Measurements from ENCODE around the gene UGT1A7.

UGT1A7 gene

DNA sequence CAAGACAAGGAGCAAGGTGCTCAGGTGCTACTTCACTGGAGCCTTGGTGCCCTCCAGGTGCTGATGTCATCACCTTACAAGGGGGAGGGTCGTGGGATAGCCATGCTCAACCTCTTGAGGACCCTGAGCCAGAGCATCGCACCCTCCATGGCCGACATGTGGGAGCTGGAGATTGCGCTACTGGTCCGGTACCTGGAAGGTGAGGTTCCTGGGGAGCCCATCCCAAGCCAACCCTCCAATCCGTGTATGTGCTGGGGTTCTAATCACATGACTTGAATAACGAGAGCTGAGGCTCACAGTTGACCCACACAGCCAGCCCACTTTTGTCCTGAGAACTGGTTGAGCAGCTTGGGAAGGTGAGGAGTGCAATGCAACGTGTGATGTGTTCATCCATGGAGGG lies 122.3 kb downstream of the UGT1A7 start:
- Histone ChIP-seq H3K4me3 (ENCODE audit: low read depth, low read length) (no peak overlapping the region), H3K27ac (no peak overlapping the region), H3K36me3 (replicated peaks) (no peaks in the 10 kb centered on the region), H3K27me3 (replicated peaks) (no peaks in the 10 kb centered on the region)
- TF ChIP-seq, protein P1, sequence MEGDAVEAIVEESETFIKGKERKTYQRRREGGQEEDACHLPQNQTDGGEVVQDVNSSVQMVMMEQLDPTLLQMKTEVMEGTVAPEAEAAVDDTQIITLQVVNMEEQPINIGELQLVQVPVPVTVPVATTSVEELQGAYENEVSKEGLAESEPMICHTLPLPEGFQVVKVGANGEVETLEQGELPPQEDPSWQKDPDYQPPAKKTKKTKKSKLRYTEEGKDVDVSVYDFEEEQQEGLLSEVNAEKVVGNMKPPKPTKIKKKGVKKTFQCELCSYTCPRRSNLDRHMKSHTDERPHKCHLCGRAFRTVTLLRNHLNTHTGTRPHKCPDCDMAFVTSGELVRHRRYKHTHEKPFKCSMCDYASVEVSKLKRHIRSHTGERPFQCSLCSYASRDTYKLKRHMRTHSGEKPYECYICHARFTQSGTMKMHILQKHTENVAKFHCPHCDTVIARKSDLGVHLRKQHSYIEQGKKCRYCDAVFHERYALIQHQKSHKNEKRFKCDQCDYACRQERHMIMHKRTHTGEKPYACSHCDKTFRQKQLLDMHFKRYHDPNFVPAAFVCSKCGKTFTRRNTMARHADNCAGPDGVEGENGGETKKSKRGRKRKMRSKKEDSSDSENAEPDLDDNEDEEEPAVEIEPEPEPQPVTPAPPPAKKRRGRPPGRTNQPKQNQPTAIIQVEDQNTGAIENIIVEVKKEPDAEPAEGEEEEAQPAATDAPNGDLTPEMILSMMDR (IDR thresholded peaks at IDR 0.05; ENCODE audit: low read depth, low read length, missing control alignments): no peak
- in situ Hi-C loops (cut with HindIII; ENCODE audit: low pct_ligation_motif_present, low sequenced_read_pairs): no loop called here
- DNase-seq: no peak

DNA sequence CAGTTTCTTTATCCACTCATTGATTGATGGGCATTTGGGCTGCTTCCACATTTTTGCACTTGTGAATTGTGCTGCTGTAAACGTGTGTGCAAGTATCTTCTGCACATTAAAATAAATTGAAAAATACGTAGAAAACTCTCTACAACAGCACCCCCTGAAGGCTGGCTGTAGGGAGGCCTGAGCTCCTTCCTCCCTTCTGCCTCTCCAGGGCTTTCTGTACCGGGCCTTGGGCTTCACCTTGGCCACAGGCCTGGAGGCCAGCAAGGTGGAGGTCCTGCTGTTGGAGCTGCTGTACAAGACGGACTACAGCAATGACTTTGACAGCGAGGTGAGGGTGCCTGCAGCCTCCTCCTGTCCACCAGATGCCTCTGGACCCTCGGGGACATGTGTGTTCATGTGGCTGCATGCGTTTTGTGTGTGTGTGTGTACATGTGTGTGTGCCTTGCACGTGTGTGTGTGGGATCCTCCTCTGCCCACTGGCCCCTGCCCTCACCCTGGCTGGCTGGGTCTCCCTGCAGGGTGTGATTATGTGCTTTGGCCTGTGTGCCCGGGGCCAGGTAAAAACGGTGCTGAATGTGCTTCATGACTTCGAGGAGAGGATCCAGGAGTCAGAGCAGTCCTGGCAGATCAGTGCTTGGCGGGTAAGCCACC lies 125.6 kb downstream of the UGT1A7 start:
- Histone ChIP-seq H3K27me3 (replicated peaks) (no peaks in the 10 kb centered on the region), H3K4me3 (ENCODE audit: low read depth, low read length) (no peak overlapping the region), H3K36me3 (replicated peaks) (no peaks in the 10 kb centered on the region), H3K27ac (no peak overlapping the region)
- no peak for DNase-seq
- TF ChIP-seq, protein P1 (IDR thresholded peaks at IDR 0.05; ENCODE audit: low read depth, low read length, missing control alignments): peak; percentile 23
- in situ Hi-C loops (cut with HindIII; ENCODE audit: low pct_ligation_motif_present, low sequenced_read_pairs): no loop called here

DNA sequence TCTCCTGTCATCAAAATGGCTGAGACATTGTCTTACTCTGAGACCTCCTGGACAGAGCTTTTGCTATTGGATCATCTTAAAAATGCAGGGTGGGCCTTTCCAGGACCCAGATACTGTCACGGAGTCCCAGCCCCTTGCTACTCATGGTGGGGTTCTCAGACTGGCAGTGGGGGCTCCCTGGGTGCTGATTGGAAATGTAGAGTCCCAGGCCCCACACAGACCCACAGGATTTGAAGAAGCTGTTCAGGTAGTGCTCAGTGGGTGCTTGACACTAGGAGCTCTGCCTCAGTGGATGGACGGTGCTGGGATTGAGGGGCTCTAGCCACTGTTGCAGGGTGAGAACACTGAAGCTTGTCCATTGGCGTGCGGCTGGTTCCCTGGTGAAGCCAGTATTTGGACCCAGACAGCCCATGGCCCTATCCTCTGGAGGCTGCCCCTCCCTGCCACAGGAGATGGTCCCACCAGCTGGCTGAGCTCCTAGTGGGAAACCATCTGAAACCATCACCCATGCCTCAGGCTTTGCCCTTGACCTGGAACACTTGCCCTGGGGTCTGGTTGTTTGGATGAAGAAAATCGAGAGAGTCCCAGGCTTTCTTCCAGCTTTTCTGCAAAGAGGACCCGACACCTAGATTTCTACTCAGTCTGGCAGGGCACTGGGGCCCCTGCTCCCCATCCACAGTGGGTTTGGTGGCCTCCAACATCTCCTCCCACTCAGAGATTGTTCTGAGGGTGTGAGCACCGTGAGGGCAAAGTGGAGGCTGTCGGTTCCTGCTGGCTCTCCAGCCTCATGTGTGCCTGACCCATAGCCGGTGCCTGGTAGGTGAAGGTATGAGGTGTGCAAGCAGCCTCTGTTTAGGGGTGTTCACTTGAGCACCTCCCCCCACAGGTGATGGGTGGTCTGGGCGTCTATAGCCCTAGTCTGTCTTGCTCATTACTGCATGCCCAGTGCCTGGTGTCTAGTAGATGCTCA lies 126.5 kb downstream of the UGT1A7 start:
- H3K4me3 ChIP-seq (ENCODE audit: low read depth, low read length): no peak overlapping the region
- H3K27ac ChIP-seq: no peak overlapping the region
- TF ChIP-seq, protein P1 (IDR thresholded peaks at IDR 0.05; ENCODE audit: low read depth, low read length, missing control alignments): no peak
- H3K27me3 ChIP-seq (replicated peaks): no peaks in the 10 kb centered on the region
- in situ Hi-C loops (cut with HindIII; ENCODE audit: low pct_ligation_motif_present, low sequenced_read_pairs): no loop called here
- no peaks in the 10 kb centered on the region for H3K36me3 ChIP-seq (replicated peaks)
- no peak for DNase-seq

DNA sequence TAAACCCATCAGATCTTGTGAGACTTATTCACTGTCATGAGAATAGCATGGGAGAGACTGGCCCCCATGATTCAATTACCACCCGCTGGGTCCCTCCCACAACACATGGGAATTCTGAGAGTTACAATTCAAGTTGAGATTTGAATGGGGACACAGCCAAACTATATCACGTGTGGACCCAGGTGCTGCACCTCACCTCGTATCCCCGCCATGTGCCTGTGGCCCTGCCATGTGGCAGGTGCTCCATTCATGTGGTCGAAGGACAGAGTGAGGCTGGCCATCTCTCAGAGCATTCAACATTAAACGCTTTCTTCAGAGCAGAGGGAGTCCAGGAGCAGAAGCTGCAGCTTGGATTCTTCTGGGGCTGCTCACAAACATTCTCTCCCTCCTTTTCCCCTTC lies 128.7 kb downstream of the UGT1A7 start:
- H3K36me3 ChIP-seq (replicated peaks): no peaks in the 10 kb centered on the region
- H3K27me3 ChIP-seq (replicated peaks): no peaks in the 10 kb centered on the region
- TF ChIP-seq, protein P1 (IDR thresholded peaks at IDR 0.05; ENCODE audit: low read depth, low read length, missing control alignments): no peak
- no peak overlapping the region for H3K4me3 ChIP-seq (ENCODE audit: low read depth, low read length)
- no peak overlapping the region for H3K27ac ChIP-seq
- DNase-seq: no peak
- in situ Hi-C loops (cut with HindIII; ENCODE audit: low pct_ligation_motif_present, low sequenced_read_pairs): no loop called here

DNA sequence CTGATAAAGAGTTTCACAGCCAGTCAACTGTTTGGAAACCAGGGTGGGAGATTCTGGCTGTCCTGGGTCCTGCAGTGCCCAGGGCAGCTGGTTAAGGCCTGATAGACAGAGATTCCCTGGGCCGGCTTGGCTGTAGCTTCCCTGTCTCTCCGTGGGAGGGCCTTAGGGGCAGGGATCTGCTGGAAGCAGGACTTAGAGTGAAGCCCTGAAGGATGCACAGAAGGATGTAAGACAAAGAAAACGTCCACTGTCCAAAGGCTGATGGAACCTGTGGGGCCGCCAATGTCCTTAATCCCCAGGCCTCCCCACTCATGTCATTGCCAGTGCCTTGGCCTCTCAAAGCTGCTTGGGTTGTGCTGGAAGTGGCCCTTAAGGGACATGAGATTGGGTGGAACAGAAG lies 129.4 kb downstream of the UGT1A7 start:
- in situ Hi-C loops (cut with HindIII; ENCODE audit: low pct_ligation_motif_present, low sequenced_read_pairs): no loop called here
- TF ChIP-seq, protein P1 (IDR thresholded peaks at IDR 0.05; ENCODE audit: low read depth, low read length, missing control alignments): no peak
- Histone ChIP-seq H3K27ac (no peak overlapping the region), H3K4me3 (ENCODE audit: low read depth, low read length) (no peak overlapping the region), H3K27me3 (replicated peaks) (no peaks in the 10 kb centered on the region), H3K36me3 (replicated peaks) (no peaks in the 10 kb centered on the region)
- DNase-seq: no peak
